Thyroid gland (tissue), 4 donors: ENCODE measurements around the gene TNFRSF17.

ENCODE experiments used
- CTCF ChIP-seq, 6 experiments: fragments of 200-600 bp in 3 of 6; fragments of 450-650 bp in 3 of 6; sonication (generic) in 3 of 6; IDR thresholded peaks; one replicate each; pipeline ENCODE4 v1.5.1; 2016 to 2019; ENCODE audit warnings: antibody characterized with exemption in 6 of 6, mild to moderate bottlenecking in 2 of 6, inconsistent platforms in 1 of 6, moderate library complexity in 1 of 6
- POLR2A ChIP-seq, 2 donors: fragments of 450-650 bp; IDR thresholded peaks; one replicate each; pipeline ENCODE4 v1.6.1; 2017; ENCODE audit warnings: antibody characterized with exemption in 2 of 2, mild to moderate bottlenecking in 2 of 2, moderate library complexity in 1 of 2

GRCh38 chr16:11964761-11965551, at the start of gene TNFRSF17:
- TF ChIP-seq CTCF (IDR thresholded peaks at IDR 0.05) (no peak), POLR2A (IDR thresholded peaks at IDR 0.05) (no peak)
